ENCODE measurements around the gene KPNA6.

- TF ChIP-seq CTCF (IDR thresholded peaks at IDR 0.05) (no peak), POLR2A (IDR thresholded peaks at IDR 0.05) (no peak)
Observed at GRCh38 chr1:32099426-32099825, 8.4 kb upstream of the KPNA6 start.
